GM23338 (cell line): ENCODE results near the gene STRA8. TPM values are rescaled to one million over a fixed set of nuclear protein-coding genes. Genes with fewer than 3 reads are reported as not detected.
A peak's percentile ranks its signal among the peaks of the same experiment; 100 is the strongest.

ENCODE experiments used
- ATAC-seq: fragments of 200-7000 bp; cut with Tn5 transposase; 3 replicates; pipeline ENCODE4 v1.9.1; 2020
- DNase-seq: peaks from one replicate; pipeline ENCODE4 v3.0.0-alpha.2; 2015; ENCODE audit warnings: low spot score
- H2AFZ ChIP-seq: fragments of 200-600 bp; sonication (generic); 2 replicates; pipeline ENCODE4 v1.8.0; 2016; ENCODE audit warnings: antibody characterized with exemption, mild to moderate bottlenecking, moderate library complexity
- H3F3A ChIP-seq: fragments of 200-600 bp; sonication (generic); replicated peaks from 2 replicates; pipeline ENCODE4 v1.8.0; 2017; ENCODE audit warnings: antibody characterized with exemption, mixed run types, low read depth
- H3K27ac ChIP-seq: fragments of 200-600 bp; sonication (generic); 2 replicates; pipeline ENCODE4 v1.6.1; 2016; ENCODE audit warnings: low read depth
- H3K27me3 ChIP-seq: fragments of 200-600 bp; sonication (generic); 2 replicates; pipeline ENCODE4 v1.8.0; 2016; ENCODE audit warnings: mild to moderate bottlenecking, mixed run types, moderate library complexity; ENCODE audit not compliant: insufficient read depth
- H3K36me3 ChIP-seq: fragments of 200-600 bp; sonication (generic); 2 replicates; pipeline ENCODE4 v1.8.0; 2016; ENCODE audit warnings: mild to moderate bottlenecking; ENCODE audit not compliant: insufficient read depth
- H3K4me1 ChIP-seq: fragments of 200-600 bp; sonication (generic); 2 replicates; pipeline ENCODE4 v1.8.0; 2016; ENCODE audit warnings: mild to moderate bottlenecking, moderate library complexity; ENCODE audit not compliant: insufficient read depth
- H3K4me2 ChIP-seq: fragments of 200-600 bp; sonication (generic); 2 replicates; pipeline ENCODE4 v1.7.1; 2017; ENCODE audit warnings: mixed run types
- H3K4me3 ChIP-seq: fragments of 200-600 bp; sonication (generic); 2 replicates; pipeline ENCODE4 v1.6.1; 2016; ENCODE audit warnings: mixed run types
- H3K79me2 ChIP-seq: fragments of 200-600 bp; sonication (generic); replicated peaks from 2 replicates; pipeline ENCODE4 v1.8.0; 2017; ENCODE audit warnings: mild to moderate bottlenecking; ENCODE audit not compliant: insufficient read depth
- H3K9me2 ChIP-seq: fragments of 200-600 bp; sonication (generic); 2 replicates; pipeline ENCODE4 v1.8.0; 2017; ENCODE audit not compliant: insufficient read depth
- H4K20me1 ChIP-seq: fragments of 200-600 bp; sonication (generic); replicated peaks from 2 replicates; pipeline ENCODE4 v1.8.0; 2017; ENCODE audit warnings: mild to moderate bottlenecking; ENCODE audit not compliant: insufficient read depth
- H3K27ac Mint-ChIP-seq: 2 replicates; pipeline ENCODE4 v1.8.0; 2020; ENCODE audit warnings: inconsistent platforms, mild to moderate bottlenecking, moderate library complexity, mixed read lengths
- H3K27me3 Mint-ChIP-seq: 3 replicates; pipeline ENCODE4 v1.8.0; 2022; ENCODE audit warnings: low read depth, mild to moderate bottlenecking, moderate library complexity, mixed read lengths, inconsistent platforms; ENCODE audit not compliant: insufficient read depth, poor library complexity
- H3K36me3 Mint-ChIP-seq: 3 replicates; pipeline ENCODE4 v1.8.0; 2021; ENCODE audit warnings: low read depth, mild to moderate bottlenecking, inconsistent platforms, moderate library complexity, mixed read lengths
- H3K4me1 Mint-ChIP-seq: 3 replicates; pipeline ENCODE4 v1.8.0; 2020; ENCODE audit warnings: mild to moderate bottlenecking, inconsistent platforms, mixed read lengths
- H3K4me3 Mint-ChIP-seq: 3 replicates; pipeline ENCODE4 v1.8.0; 2021; ENCODE audit warnings: moderate library complexity, mild to moderate bottlenecking, inconsistent platforms, mixed read lengths
- H3K9me3 Mint-ChIP-seq: 3 replicates; pipeline ENCODE4 v1.8.0; 2020; ENCODE audit warnings: moderate library complexity, mild to moderate bottlenecking, inconsistent platforms, mixed read lengths
- CREB1 ChIP-seq: fragments of 250-450 bp; sonication (Bioruptor Pico); IDR thresholded peaks from 2 replicates; pipeline ENCODE4 v1.5.0; 2020; ENCODE audit warnings: low read depth, mild to moderate bottlenecking, moderate library complexity
- EZH2 ChIP-seq: fragments of 200-600 bp; sonication (generic); IDR thresholded peaks from one replicate; pipeline ENCODE4 v1.8.0; 2017; ENCODE audit warnings: antibody characterized with exemption, mild to moderate bottlenecking, low read depth; ENCODE audit not compliant: unreplicated experiment
- EZH2phosphoT487 ChIP-seq: fragments of 200-600 bp; sonication (generic); IDR thresholded peaks from one replicate; pipeline ENCODE4 v1.8.1; 2018; ENCODE audit warnings: antibody characterized with exemption; ENCODE audit not compliant: unreplicated experiment
- JUNB ChIP-seq: IDR thresholded peaks from one replicate; pipeline ENCODE4 v1.6.1; 2016; ENCODE audit warnings: antibody characterized with exemption; ENCODE audit not compliant: unreplicated experiment
- NANOG ChIP-seq: IDR thresholded peaks from 2 replicates; pipeline ENCODE4 v1.6.1; 2016; ENCODE audit warnings: antibody characterized with exemption, borderline replicate concordance
- POLR2AphosphoS5 ChIP-seq: IDR thresholded peaks from 2 replicates; pipeline ENCODE4 v1.6.1; 2016; ENCODE audit warnings: antibody characterized with exemption, low read depth
- STAT1 ChIP-seq: IDR thresholded peaks from one replicate; pipeline ENCODE4 v1.6.1; 2016; ENCODE audit warnings: antibody characterized with exemption; ENCODE audit not compliant: unreplicated experiment
- ZNF114 ChIP-seq: fragments of 250-450 bp; sonication (Bioruptor Pico); IDR thresholded peaks from 2 replicates; pipeline ENCODE4 v1.5.0; 2020; ENCODE audit warnings: mild to moderate bottlenecking, moderate library complexity
- ZNF331 ChIP-seq: fragments of 250-450 bp; sonication (Bioruptor Pico); IDR thresholded peaks from 2 replicates; pipeline ENCODE4 v1.5.0; 2020; ENCODE audit warnings: low read depth, mild to moderate bottlenecking, moderate library complexity
- polyA plus RNA-seq: library from polyadenylated mRNA; unstranded; fragments of >200 nt; fragmentation: Nextera tagmentation; extraction: Ambion mirVana; gene quantifications from 2 replicates; pipeline ENCODE4 v1.2.1, GENCODE V29; 2016
- total RNA-seq: library from RNA; depleted of rRNA; stranded (reverse); fragments of >200 nt; shearing (Covaris generic); gene quantifications from 2 replicates; pipeline ENCODE4 v1.2.3, GENCODE V29; 2014
- TF ChIP-seq, protein P1 (sequence below): fragments of 250-450 bp; sonication (Bioruptor Pico); IDR thresholded peaks from 2 replicates; pipeline ENCODE4 v1.5.0; 2020; ENCODE audit warnings: mild to moderate bottlenecking, moderate library complexity
- TF ChIP-seq, protein P2 (sequence below): IDR thresholded peaks from 2 replicates; pipeline ENCODE4 v1.6.1; 2016; ENCODE audit warnings: antibody characterized with exemption
- TF ChIP-seq, protein P3 (sequence below), 2 experiments: fragments of 200-600 bp in 1 of 2; sonication (generic) in 1 of 2; conservative IDR thresholded peaks; 2 replicates each; pipeline versions ENCODE4 v1.5.1 to v1.6.1; 2016 to 2017; ENCODE audit warnings: antibody characterized with exemption in 2 of 2, low read depth in 2 of 2, mild to moderate bottlenecking in 2 of 2, moderate library complexity in 1 of 2
- TF ChIP-seq, protein P4 (sequence below): IDR thresholded peaks from one replicate; pipeline ENCODE4 v1.6.1; 2018; ENCODE audit warnings: antibody characterized with exemption; ENCODE audit not compliant: unreplicated experiment

Gene STRA8
- total and polyA plus RNA-seq, 2 experiments from 2014 or later, result not detected

DNA sequence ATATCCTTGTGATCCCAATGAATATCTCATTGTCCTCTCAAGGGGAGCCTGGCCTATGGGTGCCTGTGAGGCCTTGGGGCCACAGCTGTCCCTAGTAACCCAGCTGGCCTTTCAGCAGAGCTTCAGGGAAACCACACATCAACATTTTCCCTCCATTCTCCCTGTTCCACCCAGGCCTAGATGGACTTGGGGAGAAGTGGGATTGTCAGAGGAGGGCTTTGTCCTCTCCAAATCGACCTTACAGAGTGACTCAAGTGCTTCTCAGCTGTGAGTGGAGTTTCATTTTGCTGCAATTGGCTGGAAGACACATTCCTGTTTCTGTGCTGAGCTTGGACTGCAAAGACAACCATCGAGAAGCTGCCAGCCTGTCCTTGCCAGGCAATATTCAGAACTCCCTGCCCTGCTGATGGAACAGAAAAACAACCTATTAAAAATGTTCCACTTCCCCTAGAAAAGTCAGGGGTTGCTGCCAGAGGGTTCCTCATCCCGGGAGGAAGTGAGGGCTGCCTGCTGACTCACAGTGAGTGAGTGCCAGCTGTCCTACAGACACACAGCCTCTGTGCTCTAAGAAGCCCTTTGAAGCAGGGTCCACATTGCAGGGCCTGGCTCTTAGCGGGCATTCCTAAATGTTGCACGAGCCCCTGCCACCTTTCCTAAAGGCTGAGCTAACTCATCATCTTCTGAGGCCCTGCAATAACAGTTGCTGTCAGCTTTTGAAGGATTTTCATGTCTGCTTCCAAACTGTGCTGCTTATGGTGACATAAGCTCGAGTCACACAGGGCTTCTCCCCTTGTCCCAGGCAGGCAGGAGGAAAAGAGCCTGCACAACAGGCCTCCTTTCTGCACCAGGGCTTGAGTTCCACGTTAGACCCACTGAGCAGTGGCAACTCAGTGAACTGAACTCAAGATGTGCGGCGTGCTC is 20.5 kb downstream of the STRA8 start:
- H3K27ac ChIP-seq, result no peak overlapping the region
- peak; percentile 38; the same call in 2 of the 3 replicates for ATAC-seq

More for the DNA sequence above, 20.5 kb downstream of the STRA8 start:
- Histone ChIP-seq H3F3A (no peaks in the 10 kb centered on the region), H3K36me3 (no peaks in the 10 kb centered on the region), H2AFZ (peak overlapping the region; percentile 47; the same call in 1 of the 2 replicates), H3K4me3 (no peak overlapping the region), H3K27me3 (no peaks in the 10 kb centered on the region), H3K9me2 (no peaks in the 10 kb centered on the region), H3K4me1 (no peaks in the 10 kb centered on the region), H3K4me2 (no peak overlapping the region), H4K20me1 (no peaks in the 10 kb centered on the region), H3K79me2 (no peaks in the 10 kb centered on the region)
- H3K27me3 Mint-ChIP-seq, result peaks cover 2% of the 10 kb centered on the region
- no peak overlapping the region for H3K4me3 Mint-ChIP-seq
- DNase-seq, result no peak
- TF ChIP-seq ZNF331 (CRISPR knock-in tag) (no peak), STAT1 (no peak), ZNF114 (CRISPR knock-in tag) (no peak), NANOG (no peak), EZH2phosphoT487 (no peak), POLR2AphosphoS5 (no peak), EZH2 (no peak), CREB1 (CRISPR knock-in tag) (no peak), JUNB (no peak)
- TF ChIP-seq, protein P1, sequence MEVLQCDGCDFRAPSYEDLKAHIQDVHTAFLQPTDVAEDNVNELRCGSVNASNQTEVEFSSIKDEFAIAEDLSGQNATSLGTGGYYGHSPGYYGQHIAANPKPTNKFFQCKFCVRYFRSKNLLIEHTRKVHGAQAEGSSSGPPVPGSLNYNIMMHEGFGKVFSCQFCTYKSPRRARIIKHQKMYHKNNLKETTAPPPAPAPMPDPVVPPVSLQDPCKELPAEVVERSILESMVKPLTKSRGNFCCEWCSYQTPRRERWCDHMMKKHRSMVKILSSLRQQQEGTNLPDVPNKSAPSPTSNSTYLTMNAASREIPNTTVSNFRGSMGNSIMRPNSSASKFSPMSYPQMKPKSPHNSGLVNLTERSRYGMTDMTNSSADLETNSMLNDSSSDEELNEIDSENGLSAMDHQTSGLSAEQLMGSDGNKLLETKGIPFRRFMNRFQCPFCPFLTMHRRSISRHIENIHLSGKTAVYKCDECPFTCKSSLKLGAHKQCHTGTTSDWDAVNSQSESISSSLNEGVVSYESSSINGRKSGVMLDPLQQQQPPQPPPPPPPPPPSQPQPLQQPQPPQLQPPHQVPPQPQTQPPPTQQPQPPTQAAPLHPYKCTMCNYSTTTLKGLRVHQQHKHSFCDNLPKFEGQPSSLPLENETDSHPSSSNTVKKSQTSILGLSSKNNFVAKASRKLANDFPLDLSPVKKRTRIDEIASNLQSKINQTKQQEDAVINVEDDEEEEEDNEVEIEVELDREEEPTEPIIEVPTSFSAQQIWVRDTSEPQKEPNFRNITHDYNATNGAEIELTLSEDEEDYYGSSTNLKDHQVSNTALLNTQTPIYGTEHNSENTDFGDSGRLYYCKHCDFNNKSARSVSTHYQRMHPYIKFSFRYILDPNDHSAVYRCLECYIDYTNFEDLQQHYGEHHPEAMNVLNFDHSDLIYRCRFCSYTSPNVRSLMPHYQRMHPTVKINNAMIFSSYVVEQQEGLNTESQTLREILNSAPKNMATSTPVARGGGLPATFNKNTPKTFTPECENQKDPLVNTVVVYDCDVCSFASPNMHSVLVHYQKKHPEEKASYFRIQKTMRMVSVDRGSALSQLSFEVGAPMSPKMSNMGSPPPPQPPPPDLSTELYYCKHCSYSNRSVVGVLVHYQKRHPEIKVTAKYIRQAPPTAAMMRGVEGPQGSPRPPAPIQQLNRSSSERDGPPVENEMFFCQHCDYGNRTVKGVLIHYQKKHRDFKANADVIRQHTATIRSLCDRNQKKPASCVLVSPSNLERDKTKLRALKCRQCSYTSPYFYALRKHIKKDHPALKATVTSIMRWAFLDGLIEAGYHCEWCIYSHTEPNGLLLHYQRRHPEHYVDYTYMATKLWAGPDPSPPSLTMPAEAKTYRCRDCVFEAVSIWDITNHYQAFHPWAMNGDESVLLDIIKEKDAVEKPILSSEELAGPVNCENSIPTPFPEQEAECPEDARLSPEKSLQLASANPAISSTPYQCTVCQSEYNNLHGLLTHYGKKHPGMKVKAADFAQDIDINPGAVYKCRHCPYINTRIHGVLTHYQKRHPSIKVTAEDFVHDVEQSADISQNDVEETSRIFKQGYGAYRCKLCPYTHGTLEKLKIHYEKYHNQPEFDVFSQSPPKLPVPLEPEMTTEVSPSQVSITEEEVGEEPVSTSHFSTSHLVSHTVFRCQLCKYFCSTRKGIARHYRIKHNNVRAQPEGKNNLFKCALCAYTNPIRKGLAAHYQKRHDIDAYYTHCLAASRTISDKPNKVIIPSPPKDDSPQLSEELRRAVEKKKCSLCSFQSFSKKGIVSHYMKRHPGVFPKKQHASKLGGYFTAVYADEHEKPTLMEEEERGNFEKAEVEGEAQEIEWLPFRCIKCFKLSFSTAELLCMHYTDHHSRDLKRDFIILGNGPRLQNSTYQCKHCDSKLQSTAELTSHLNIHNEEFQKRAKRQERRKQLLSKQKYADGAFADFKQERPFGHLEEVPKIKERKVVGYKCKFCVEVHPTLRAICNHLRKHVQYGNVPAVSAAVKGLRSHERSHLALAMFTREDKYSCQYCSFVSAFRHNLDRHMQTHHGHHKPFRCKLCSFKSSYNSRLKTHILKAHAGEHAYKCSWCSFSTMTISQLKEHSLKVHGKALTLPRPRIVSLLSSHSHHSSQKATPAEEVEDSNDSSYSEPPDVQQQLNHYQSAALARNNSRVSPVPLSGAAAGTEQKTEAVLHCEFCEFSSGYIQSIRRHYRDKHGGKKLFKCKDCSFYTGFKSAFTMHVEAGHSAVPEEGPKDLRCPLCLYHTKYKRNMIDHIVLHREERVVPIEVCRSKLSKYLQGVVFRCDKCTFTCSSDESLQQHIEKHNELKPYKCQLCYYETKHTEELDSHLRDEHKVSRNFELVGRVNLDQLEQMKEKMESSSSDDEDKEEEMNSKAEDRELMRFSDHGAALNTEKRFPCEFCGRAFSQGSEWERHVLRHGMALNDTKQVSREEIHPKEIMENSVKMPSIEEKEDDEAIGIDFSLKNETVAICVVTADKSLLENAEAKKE (CRISPR knock-in tag), result no peak
- TF ChIP-seq, protein P2, sequence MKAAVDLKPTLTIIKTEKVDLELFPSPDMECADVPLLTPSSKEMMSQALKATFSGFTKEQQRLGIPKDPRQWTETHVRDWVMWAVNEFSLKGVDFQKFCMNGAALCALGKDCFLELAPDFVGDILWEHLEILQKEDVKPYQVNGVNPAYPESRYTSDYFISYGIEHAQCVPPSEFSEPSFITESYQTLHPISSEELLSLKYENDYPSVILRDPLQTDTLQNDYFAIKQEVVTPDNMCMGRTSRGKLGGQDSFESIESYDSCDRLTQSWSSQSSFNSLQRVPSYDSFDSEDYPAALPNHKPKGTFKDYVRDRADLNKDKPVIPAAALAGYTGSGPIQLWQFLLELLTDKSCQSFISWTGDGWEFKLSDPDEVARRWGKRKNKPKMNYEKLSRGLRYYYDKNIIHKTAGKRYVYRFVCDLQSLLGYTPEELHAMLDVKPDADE, result no peak
- TF ChIP-seq, protein P3, sequence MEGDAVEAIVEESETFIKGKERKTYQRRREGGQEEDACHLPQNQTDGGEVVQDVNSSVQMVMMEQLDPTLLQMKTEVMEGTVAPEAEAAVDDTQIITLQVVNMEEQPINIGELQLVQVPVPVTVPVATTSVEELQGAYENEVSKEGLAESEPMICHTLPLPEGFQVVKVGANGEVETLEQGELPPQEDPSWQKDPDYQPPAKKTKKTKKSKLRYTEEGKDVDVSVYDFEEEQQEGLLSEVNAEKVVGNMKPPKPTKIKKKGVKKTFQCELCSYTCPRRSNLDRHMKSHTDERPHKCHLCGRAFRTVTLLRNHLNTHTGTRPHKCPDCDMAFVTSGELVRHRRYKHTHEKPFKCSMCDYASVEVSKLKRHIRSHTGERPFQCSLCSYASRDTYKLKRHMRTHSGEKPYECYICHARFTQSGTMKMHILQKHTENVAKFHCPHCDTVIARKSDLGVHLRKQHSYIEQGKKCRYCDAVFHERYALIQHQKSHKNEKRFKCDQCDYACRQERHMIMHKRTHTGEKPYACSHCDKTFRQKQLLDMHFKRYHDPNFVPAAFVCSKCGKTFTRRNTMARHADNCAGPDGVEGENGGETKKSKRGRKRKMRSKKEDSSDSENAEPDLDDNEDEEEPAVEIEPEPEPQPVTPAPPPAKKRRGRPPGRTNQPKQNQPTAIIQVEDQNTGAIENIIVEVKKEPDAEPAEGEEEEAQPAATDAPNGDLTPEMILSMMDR (conservative IDR thresholded peaks at IDR 0.05; ENCODE audit: low read depth in 2 of 2), result no peak
- TF ChIP-seq, protein P4, sequence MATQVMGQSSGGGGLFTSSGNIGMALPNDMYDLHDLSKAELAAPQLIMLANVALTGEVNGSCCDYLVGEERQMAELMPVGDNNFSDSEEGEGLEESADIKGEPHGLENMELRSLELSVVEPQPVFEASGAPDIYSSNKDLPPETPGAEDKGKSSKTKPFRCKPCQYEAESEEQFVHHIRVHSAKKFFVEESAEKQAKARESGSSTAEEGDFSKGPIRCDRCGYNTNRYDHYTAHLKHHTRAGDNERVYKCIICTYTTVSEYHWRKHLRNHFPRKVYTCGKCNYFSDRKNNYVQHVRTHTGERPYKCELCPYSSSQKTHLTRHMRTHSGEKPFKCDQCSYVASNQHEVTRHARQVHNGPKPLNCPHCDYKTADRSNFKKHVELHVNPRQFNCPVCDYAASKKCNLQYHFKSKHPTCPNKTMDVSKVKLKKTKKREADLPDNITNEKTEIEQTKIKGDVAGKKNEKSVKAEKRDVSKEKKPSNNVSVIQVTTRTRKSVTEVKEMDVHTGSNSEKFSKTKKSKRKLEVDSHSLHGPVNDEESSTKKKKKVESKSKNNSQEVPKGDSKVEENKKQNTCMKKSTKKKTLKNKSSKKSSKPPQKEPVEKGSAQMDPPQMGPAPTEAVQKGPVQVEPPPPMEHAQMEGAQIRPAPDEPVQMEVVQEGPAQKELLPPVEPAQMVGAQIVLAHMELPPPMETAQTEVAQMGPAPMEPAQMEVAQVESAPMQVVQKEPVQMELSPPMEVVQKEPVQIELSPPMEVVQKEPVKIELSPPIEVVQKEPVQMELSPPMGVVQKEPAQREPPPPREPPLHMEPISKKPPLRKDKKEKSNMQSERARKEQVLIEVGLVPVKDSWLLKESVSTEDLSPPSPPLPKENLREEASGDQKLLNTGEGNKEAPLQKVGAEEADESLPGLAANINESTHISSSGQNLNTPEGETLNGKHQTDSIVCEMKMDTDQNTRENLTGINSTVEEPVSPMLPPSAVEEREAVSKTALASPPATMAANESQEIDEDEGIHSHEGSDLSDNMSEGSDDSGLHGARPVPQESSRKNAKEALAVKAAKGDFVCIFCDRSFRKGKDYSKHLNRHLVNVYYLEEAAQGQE, result no peak
- no peaks in the 10 kb centered on the region for H3K4me1 Mint-ChIP-seq
- no peaks in the 10 kb centered on the region for H3K36me3 Mint-ChIP-seq
- no peaks in the 10 kb centered on the region for H3K9me3 Mint-ChIP-seq
- H3K27ac Mint-ChIP-seq, result no peak overlapping the region
